Osteocyte (in vitro differentiated cells): Measurements from ENCODE around the gene CADPS. TPM values are rescaled to one million over a fixed set of nuclear protein-coding genes. Genes with fewer than 3 reads are reported as not detected.

Source experiments
- DNase-seq: peaks from one replicate; pipeline ENCODE4 v3.0.0; 2021; ENCODE audit warnings: mixed read lengths; ENCODE audit not compliant: unreplicated experiment; ENCODE audit errors: extremely low spot score
- H3K27ac Mint-ChIP-seq: one replicate; pipeline ENCODE4 v1.8.0; 2021; ENCODE audit warnings: mild to moderate bottlenecking, mixed read lengths; ENCODE audit not compliant: unreplicated experiment
- H3K27me3 Mint-ChIP-seq: one replicate; pipeline ENCODE4 v1.8.0; 2021; ENCODE audit warnings: mixed read lengths; ENCODE audit not compliant: unreplicated experiment
- H3K36me3 Mint-ChIP-seq: one replicate; pipeline ENCODE4 v1.8.0; 2021; ENCODE audit warnings: mixed read lengths; ENCODE audit not compliant: unreplicated experiment
- H3K4me1 Mint-ChIP-seq: one replicate; pipeline ENCODE4 v1.8.0; 2021; ENCODE audit warnings: mixed read lengths; ENCODE audit not compliant: unreplicated experiment
- H3K4me3 Mint-ChIP-seq: one replicate; pipeline ENCODE4 v1.8.0; 2021; ENCODE audit warnings: mild to moderate bottlenecking, moderate library complexity, mixed read lengths; ENCODE audit not compliant: unreplicated experiment
- H3K9me3 Mint-ChIP-seq: one replicate; pipeline ENCODE4 v1.8.0; 2021; ENCODE audit warnings: mixed read lengths; ENCODE audit not compliant: unreplicated experiment
- CTCF ChIP-seq: fragments of 200-600 bp; sonication (generic); IDR thresholded peaks from 2 replicates; pipeline ENCODE4 v1.5.0; 2021; ENCODE audit warnings: antibody characterized with exemption, mild to moderate bottlenecking, moderate library complexity
- total RNA-seq: library from RNA; stranded (reverse); gene quantifications from 2 replicates; pipeline ENCODE4 v1.2.1, GENCODE V29; 2021

Gene CADPS
- total RNA-seq, 1 donor from 2014 or later: not detected

GRCh38 chr3:62403765-62404164, 471.5 kb downstream of the CADPS start:
- Mint-ChIP-seq H3K4me1 (no peaks in the 10 kb centered on the region), H3K9me3 (no peaks in the 10 kb centered on the region), H3K36me3 (no peaks in the 10 kb centered on the region), H3K27me3 (peaks cover 49% of the 10 kb centered on the region), H3K27ac (no peak overlapping the region), H3K4me3 (no peak overlapping the region)
- no peak for DNase-seq
- TF ChIP-seq CTCF: no peak

- TF ChIP-seq CTCF: no peak
- H3K9me3 Mint-ChIP-seq: no peaks in the 10 kb centered on the region
- H3K27ac Mint-ChIP-seq: no peak overlapping the region
- H3K27me3 Mint-ChIP-seq: peaks cover 22% of the 10 kb centered on the region
- DNase-seq: no peak
- H3K4me1 Mint-ChIP-seq: no peaks in the 10 kb centered on the region
- no peak overlapping the region for H3K4me3 Mint-ChIP-seq
- no peaks in the 10 kb centered on the region for H3K36me3 Mint-ChIP-seq
Measured at GRCh38 chr3:62392626-62393292, 482.5 kb downstream of the CADPS start.

GRCh38 chr3:62387251-62387650, 488.0 kb downstream of the CADPS start:
- peaks cover 37% of the 10 kb centered on the region for H3K27me3 Mint-ChIP-seq
- no peaks in the 10 kb centered on the region for H3K4me1 Mint-ChIP-seq
- TF ChIP-seq CTCF: no peak
- no peak overlapping the region for H3K27ac Mint-ChIP-seq
- H3K9me3 Mint-ChIP-seq: no peaks in the 10 kb centered on the region
- H3K36me3 Mint-ChIP-seq: no peaks in the 10 kb centered on the region
- no peak overlapping the region for H3K4me3 Mint-ChIP-seq
- DNase-seq: no peak

- H3K9me3 Mint-ChIP-seq: no peaks in the 10 kb centered on the region
- peaks cover 12% of the 10 kb centered on the region for H3K4me1 Mint-ChIP-seq
- H3K4me3 Mint-ChIP-seq: no peak overlapping the region
- TF ChIP-seq CTCF: no peak
- H3K36me3 Mint-ChIP-seq: no peaks in the 10 kb centered on the region
- peaks cover 84% of the 10 kb centered on the region for H3K27me3 Mint-ChIP-seq
- H3K27ac Mint-ChIP-seq: no peak overlapping the region
- no peak for DNase-seq
Measured at GRCh38 chr3:62379321-62379798, 495.9 kb downstream of the CADPS start.

- H3K27me3 Mint-ChIP-seq: peaks cover 88% of the 10 kb centered on the region
- DNase-seq: no peak
- TF ChIP-seq CTCF: no peak
Measured at GRCh38 chr3:62378921-62379320, 496.3 kb downstream of the CADPS start.

More at GRCh38 chr3:62378921-62379320, 496.3 kb downstream of the CADPS start:
- Mint-ChIP-seq H3K4me3 (no peak overlapping the region), H3K36me3 (no peaks in the 10 kb centered on the region), H3K9me3 (no peaks in the 10 kb centered on the region), H3K27ac (no peak overlapping the region), H3K4me1 (peaks cover 17% of the 10 kb centered on the region)
